ENCODE results near the gene AQP10. TPM values are rescaled to one million over a fixed set of nuclear protein-coding genes. Genes with fewer than 3 reads are reported as not detected.
"Not testable (repeated sequence)": the region's sequence is repeated elsewhere in the genome, so short reads cannot be mapped to it uniquely, and the experiment has no call there.

AQP10 gene, protein sequence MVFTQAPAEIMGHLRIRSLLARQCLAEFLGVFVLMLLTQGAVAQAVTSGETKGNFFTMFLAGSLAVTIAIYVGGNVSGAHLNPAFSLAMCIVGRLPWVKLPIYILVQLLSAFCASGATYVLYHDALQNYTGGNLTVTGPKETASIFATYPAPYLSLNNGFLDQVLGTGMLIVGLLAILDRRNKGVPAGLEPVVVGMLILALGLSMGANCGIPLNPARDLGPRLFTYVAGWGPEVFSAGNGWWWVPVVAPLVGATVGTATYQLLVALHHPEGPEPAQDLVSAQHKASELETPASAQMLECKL
- total RNA-seq, result not detected

DNA sequence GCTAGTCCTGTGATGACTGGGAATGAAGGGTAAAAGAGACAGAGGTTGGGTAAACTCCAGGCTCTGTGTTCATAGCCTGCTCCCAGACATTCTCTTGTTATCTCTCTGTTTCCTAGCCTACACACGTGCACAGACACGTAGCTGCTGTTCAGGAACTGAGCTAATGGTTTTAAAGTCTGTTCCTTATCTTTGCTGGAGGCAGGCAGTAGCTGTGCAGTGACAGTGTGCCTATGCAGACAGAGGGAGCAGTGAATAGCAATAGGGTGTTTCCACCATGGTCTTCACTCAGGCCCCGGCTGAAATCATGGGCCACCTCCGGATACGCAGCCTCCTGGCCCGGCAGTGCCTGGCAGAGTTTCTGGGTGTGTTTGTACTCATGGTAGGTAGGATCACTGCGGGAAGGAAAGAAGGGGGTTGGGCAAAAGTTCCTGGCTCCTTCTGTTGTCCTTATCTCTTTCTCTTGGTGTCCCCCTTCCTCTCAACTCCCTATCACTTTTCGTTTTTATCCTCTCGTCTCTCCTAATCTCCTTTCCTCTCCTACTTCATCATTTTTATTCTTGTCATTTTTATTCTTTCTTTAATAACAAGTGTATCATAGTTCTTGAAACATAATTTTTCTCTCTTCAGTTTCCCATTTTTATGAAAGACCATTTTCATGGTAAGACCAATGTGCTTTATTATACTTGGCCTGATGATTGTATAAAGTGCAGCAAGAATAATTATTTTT is at the start of gene AQP10:
Gene AQP10 (plus strand): TSS at position 212 of the 727 bp plus-strand sequence. CDS start 63 bp downstream, at position 275.
- WGBS, 2 donors, result 23 to 25% methylated on average over 9 of the region's 9 CpGs
- intact Hi-C loops (cut with DNase I; ENCODE audit: low total_unique reads), result no loop called here
- no peak for DNase-seq (ENCODE audit: low spot score in 2 of 2)
- TF ChIP-seq POLR2A (IDR thresholded peaks at IDR 0.05) (no peak), CTCF (IDR thresholded peaks at IDR 0.05) (no peak)
- H3K4me3 ChIP-seq (ENCODE audit: low read depth, poor library complexity, severe bottlenecking), result no peak within 1 kb of the TSS

DNA sequence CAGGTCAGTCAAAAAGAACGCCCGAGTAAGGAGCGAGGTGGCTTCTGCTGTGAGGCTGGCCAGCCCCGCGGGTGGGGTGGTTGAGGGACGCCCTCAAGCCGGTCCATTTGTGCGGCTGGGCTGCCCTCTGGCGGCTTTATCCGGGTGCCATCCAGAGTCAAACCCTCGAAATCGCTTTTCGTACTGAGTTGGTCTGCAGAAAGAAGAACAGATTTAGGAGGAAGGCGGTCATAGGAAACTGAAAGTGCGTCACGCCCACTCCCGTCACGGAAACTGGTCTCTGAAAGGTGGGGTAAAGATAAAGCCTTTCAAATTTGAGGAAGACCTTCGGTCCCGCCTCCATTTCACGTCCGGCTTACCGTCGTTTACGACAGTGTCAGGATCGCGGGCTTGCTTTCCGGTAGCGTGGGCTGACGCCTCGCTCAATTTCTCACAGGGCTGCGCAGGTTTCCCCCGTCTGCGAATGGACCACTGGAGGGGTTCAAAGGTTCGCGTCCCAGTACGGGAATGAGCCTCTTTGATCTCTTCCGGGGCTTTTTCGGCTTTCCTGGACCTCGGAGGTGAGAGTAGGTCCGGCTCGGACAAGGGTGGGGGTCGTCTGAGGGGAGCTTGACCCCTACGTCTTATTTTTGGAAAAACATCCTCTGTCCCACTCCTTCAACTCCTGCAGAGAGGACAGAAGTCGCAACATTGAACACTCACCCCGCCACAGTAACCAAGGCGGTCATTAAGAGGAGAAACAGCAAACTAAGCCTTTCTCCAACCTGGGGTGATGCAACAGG is 48.5 kb upstream of the AQP10 start, which contains the start of gene HAX1:
Gene HAX1 (plus strand): TSS at position 413 of the 782 bp plus-strand sequence. CDS start 95 bp downstream, at position 508.
- 0% methylated on average over 42 to 47 of the region's 47 CpGs for WGBS, 2 donors
- TF ChIP-seq POLR2A (IDR thresholded peaks at IDR 0.05) (peak in 1 of 2 donors; percentile 64), CTCF (IDR thresholded peaks at IDR 0.05) (peak in 1 of 3 donors; percentile 73)
- intact Hi-C loops (cut with DNase I; ENCODE audit: low total_unique reads), result no loop called here
- peak within 1 kb of the TSS; percentile 77 for H3K4me3 ChIP-seq (ENCODE audit: low read depth, poor library complexity, severe bottlenecking)
- peak; percentile 95 to 98 for DNase-seq (ENCODE audit: low spot score in 2 of 2)

DNA sequence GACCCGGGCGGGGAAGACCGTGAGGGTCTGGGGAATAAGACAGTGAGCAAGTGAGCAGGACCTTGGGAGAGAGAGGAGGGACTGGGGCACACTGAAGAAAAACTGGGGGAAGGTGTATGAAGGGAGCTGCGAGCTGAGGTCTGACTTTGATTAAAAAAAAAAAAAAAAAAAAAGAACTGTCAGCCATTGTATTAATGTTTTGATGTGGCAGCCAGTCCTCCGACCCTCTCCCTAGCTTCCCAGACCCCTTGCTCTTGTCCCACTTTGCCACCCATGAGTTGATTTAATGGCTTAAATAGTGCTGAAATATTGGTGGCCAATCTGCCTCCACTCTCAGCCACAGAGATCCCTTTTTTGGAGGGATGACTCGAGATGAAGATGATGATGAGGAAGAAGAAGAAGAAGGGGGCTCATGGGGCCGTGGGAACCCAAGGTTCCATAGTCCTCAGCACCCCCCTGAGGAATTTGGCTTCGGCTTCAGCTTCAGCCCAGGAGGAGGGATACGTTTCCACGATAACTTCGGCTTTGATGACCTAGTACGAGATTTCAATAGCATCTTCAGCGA is 47.8 kb upstream of the AQP10 start:
- TF ChIP-seq CTCF (IDR thresholded peaks at IDR 0.05) (no peak), POLR2A (IDR thresholded peaks at IDR 0.05) (no peak)
- no peak for DNase-seq (ENCODE audit: low spot score in 2 of 2)
- intact Hi-C loops (cut with DNase I; ENCODE audit: low total_unique reads), result no loop called here
- 39 to 42% methylated on average over 13 of the region's 13 CpGs for WGBS, 2 donors
- peak overlapping the region; percentile 77 for H3K4me3 ChIP-seq (ENCODE audit: low read depth, poor library complexity, severe bottlenecking)

DNA sequence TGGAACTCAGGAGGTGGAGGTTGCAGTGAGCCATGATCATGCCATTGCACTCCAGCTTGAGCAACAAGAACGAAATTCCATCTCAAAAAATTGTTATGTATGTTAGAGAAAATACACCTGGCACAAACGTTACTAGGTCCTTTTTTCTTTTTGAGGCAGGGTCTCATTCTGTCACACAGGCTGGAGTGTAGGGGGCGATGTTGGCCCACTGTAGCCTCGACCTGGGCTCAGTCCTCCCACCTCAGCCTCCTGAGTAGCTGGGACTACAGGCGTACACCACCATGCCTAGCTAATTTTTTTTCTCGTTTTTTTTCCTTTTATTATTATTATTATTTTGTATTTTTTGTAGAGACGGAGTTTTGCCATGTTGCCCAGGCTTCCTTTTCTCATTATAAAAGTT is 44.1 kb upstream of the AQP10 start:
- no peak for DNase-seq (ENCODE audit: low spot score in 2 of 2)
- intact Hi-C loops (cut with DNase I; ENCODE audit: low total_unique reads), result no loop called here
- H3K4me3 ChIP-seq (ENCODE audit: low read depth, poor library complexity, severe bottlenecking), result no peak overlapping the region
- TF ChIP-seq CTCF (IDR thresholded peaks at IDR 0.05), result no peak
- TF ChIP-seq POLR2A (IDR thresholded peaks at IDR 0.05), result no peak
- WGBS, 2 donors, result 88% methylated on average over 7 of the region's 7 CpGs

GRCh38 chr1:154287591-154287990 is 33.3 kb upstream of the AQP10 start:
- DNase-seq (ENCODE audit: low spot score in 2 of 2); intact Hi-C loops (cut with DNase I; ENCODE audit: low total_unique reads); H3K4me3 ChIP-seq (ENCODE audit: low read depth, poor library complexity, severe bottlenecking): not testable (repeated sequence)
- WGBS, 2 donors, result 89 to 97% methylated on average over 10 to 13 of the region's 30 CpGs

Measured in lower leg skin (tissue), 4 donors.